Adrenal gland (tissue), 5 donors: ENCODE measurements around the gene KAT8.
A peak's percentile ranks its signal among the peaks of the same experiment; 100 is the strongest.

Experiments used
- CTCF ChIP-seq, 6 experiments: fragments of 450-650 bp in 4 of 6; fragments of 200-600 bp in 2 of 6; sonication (generic) in 1 of 6; IDR thresholded peaks; 1 replicate in 5 of 6; 2 replicates in 1 of 6; pipeline versions ENCODE4 v1.5.1 to v1.8.0; 2016 to 2021; ENCODE audit warnings: antibody characterized with exemption in 6 of 6, mild to moderate bottlenecking in 2 of 6, moderate library complexity in 1 of 6
- POLR2A ChIP-seq, 2 donors: fragments of 450-650 bp; IDR thresholded peaks; one replicate each; pipeline ENCODE4 v1.6.1; 2017; ENCODE audit warnings: antibody characterized with exemption in 2 of 2, mild to moderate bottlenecking in 2 of 2, moderate library complexity in 1 of 2
- donor health status: DM: no; HTN: no; CAD: no.

- peak; percentile 83 to 100 (median 96) for TF ChIP-seq CTCF (IDR thresholded peaks at IDR 0.05)
- TF ChIP-seq POLR2A (IDR thresholded peaks at IDR 0.05), result peak in 1 of 2 donors; percentile 81
Measured at GRCh38 chr16:31142109-31143010, 24.9 kb downstream of the KAT8 start.
